ENCODE data around the gene TBATA.

The TBATA gene

GRCh38 chr10:70761031-70761601 is 24.1 kb downstream of the TBATA start:
- peak; percentile 20 to 40 for DNase-seq

- no peak for DNase-seq
Measured at GRCh38 chr10:70760271-70760787, 24.8 kb downstream of the TBATA start.

GRCh38 chr10:70759781-70760180 is 25.4 kb downstream of the TBATA start:
- peak; percentile 13 to 24 for DNase-seq

- peak; percentile 76 to 78 for DNase-seq
Measured at GRCh38 chr10:70758757-70759514, 26.2 kb downstream of the TBATA start.

GRCh38 chr10:70757856-70758255 is 27.3 kb downstream of the TBATA start:
- no peak for DNase-seq

GRCh38 chr10:70756700-70757360 is 28.3 kb downstream of the TBATA start:
- peak; percentile 10 to 58 for DNase-seq

- no peak for DNase-seq
Measured at GRCh38 chr10:70753841-70754621, 31.1 kb downstream of the TBATA start.

GRCh38 chr10:70753026-70753663 is 32.0 kb downstream of the TBATA start:
- DNase-seq = peak; percentile 67 to 74

GRCh38 chr10:70752571-70752970 is 32.6 kb downstream of the TBATA start:
- no peak for DNase-seq

- DNase-seq = no peak
Measured at GRCh38 chr10:70751991-70752390, 33.2 kb downstream of the TBATA start.

GRCh38 chr10:70751356-70751755 is 33.8 kb downstream of the TBATA start:
- DNase-seq = no peak

- DNase-seq = no peak
Measured at GRCh38 chr10:70750156-70750703, 34.9 kb downstream of the TBATA start.

GRCh38 chr10:70749756-70750155 is 35.4 kb downstream of the TBATA start:
- no peak for DNase-seq

GRCh38 chr10:70748801-70749573 is 36.2 kb downstream of the TBATA start:
- DNase-seq = no peak

GRCh38 chr10:70748305-70748704 is 36.9 kb downstream of the TBATA start:
- no peak for DNase-seq

- no peak for DNase-seq
Measured at GRCh38 chr10:70747192-70747965, 37.8 kb downstream of the TBATA start.

- no peak for DNase-seq
Measured at GRCh38 chr10:70745555-70745954, 39.6 kb downstream of the TBATA start.

GRCh38 chr10:70744617-70745143 is 40.5 kb downstream of the TBATA start:
- peak; percentile 7 to 27 for DNase-seq

GRCh38 chr10:70743879-70744278 is 41.3 kb downstream of the TBATA start:
- DNase-seq = no peak

- no peak for DNase-seq
Measured at GRCh38 chr10:70743430-70743788, 41.8 kb downstream of the TBATA start.
